Measurements from ENCODE around the gene VWA3B. TPM values are rescaled to one million over a fixed set of nuclear protein-coding genes. Genes with fewer than 3 reads are reported as not detected.

The VWA3B gene
- total RNA-seq, 1 donor: not detected

DNA sequence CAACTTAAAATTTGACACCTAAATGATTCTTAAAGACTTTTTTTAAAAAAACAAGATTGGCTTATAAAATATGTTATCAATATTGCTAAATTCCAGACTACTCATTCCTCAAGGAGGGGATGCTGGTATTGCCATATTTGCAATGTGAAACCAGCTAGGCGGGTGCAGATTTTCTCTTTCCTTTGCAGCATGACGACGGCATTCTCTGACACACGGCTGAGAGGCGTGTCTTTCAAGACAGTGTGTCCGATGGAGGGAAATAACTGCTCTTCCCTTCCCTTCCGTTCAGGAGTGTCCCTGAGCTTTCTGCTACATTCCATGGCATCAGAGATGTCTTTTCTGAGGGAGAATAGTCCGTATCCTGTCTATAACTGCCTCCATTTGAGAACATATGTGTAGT is 221.1 kb downstream of the VWA3B start:
- DNase-seq (ENCODE audit: low read depth): no peak
- TF ChIP-seq, protein P1, sequence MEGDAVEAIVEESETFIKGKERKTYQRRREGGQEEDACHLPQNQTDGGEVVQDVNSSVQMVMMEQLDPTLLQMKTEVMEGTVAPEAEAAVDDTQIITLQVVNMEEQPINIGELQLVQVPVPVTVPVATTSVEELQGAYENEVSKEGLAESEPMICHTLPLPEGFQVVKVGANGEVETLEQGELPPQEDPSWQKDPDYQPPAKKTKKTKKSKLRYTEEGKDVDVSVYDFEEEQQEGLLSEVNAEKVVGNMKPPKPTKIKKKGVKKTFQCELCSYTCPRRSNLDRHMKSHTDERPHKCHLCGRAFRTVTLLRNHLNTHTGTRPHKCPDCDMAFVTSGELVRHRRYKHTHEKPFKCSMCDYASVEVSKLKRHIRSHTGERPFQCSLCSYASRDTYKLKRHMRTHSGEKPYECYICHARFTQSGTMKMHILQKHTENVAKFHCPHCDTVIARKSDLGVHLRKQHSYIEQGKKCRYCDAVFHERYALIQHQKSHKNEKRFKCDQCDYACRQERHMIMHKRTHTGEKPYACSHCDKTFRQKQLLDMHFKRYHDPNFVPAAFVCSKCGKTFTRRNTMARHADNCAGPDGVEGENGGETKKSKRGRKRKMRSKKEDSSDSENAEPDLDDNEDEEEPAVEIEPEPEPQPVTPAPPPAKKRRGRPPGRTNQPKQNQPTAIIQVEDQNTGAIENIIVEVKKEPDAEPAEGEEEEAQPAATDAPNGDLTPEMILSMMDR (IDR thresholded peaks at IDR 0.05; ENCODE audit: insufficient read depth, low read length): no peak
- no peak overlapping the region for H3K4me3 ChIP-seq (ENCODE audit: low read depth, low read length)

DNA sequence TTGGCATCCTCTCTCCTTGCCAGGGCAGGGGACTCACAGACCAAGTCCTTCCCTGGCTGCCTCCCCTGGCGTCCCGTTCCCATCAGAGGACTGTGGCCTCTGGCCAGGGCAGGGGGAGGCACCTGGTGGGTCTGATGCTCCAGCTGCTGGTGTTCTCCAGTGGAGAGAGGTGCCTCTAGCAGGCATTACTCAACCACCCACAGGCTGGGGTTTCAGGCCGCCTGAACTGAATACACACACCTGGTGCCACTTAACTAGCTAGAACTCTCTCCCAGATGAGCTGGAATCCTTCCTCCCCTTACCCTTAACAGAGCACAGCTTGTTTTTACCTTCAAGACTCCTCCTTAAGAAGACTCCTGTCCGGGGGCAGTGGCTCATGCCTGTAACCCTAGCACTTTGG is 221.6 kb downstream of the VWA3B start:
- DNase-seq (ENCODE audit: low read depth): no peak
- no peak overlapping the region for H3K4me3 ChIP-seq (ENCODE audit: low read depth, low read length)
- TF ChIP-seq, protein P1 (IDR thresholded peaks at IDR 0.05; ENCODE audit: insufficient read depth, low read length): no peak

DNA sequence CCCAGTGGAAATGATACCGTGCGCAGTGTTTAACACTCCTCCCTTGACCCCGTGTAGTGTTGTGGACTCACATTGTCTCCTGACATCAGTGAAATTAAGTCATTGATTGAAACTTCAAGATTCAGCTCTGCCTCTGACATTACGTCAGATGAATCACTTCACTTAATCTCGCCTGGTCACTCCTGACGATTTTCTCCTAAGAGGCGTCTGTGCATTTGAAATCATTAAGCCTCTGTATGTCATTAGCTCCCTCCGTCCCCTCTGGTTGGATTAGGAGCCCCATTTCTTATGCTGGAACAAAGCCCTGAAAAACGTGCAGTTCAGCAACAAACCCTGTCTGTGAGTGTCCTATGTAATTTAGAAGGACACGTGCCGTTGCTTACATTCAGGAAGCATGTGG is 222.6 kb downstream of the VWA3B start:
- no peak overlapping the region for H3K4me3 ChIP-seq (ENCODE audit: low read depth, low read length)
- TF ChIP-seq, protein P1 (IDR thresholded peaks at IDR 0.05; ENCODE audit: insufficient read depth, low read length): no peak
- DNase-seq (ENCODE audit: low read depth): no peak

DNA sequence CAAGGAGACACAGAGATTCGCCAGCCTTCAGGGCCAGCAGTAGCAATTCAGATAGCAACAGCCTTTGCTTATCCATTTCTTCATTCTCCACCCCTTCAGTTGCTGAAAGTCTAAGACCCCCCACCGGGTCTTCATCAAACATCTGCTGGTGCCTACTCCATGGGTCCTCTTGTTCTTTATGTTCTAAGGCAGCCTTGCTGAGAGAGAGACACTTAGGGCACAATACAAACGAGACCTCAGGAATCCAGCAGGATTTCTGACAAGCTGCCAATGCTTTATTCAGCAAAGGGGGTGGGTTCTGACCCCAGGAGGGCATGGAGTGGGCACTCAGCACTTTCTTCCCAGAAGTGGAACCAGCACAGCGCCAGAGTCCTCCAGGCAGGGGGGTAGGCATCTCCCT is 223.0 kb downstream of the VWA3B start:
- no peak overlapping the region for H3K4me3 ChIP-seq (ENCODE audit: low read depth, low read length)
- TF ChIP-seq, protein P1 (IDR thresholded peaks at IDR 0.05; ENCODE audit: insufficient read depth, low read length): no peak
- no peak for DNase-seq (ENCODE audit: low read depth)

DNA sequence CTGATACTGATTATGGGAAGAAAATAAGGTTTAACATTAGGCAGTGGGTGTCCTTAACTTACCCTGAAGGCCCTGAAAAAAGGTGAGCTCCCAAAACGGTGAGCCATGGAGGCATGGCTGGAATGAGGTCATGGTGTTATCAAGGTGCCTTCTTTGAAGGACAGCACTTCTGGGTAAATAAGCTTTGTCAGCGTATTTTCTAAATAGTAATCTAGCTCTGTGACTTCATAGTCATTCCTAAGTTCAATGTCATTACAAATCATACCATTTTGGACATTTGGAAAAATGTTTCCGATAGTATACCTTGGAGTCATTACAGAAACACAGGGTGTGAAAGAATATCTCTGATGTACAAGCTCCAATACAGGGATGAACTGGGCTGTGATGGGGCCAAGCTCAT is 224.1 kb downstream of the VWA3B start:
- H3K4me3 ChIP-seq (ENCODE audit: low read depth, low read length): no peak overlapping the region
- no peak for DNase-seq (ENCODE audit: low read depth)
- TF ChIP-seq, protein P1 (IDR thresholded peaks at IDR 0.05; ENCODE audit: insufficient read depth, low read length): no peak

DNA sequence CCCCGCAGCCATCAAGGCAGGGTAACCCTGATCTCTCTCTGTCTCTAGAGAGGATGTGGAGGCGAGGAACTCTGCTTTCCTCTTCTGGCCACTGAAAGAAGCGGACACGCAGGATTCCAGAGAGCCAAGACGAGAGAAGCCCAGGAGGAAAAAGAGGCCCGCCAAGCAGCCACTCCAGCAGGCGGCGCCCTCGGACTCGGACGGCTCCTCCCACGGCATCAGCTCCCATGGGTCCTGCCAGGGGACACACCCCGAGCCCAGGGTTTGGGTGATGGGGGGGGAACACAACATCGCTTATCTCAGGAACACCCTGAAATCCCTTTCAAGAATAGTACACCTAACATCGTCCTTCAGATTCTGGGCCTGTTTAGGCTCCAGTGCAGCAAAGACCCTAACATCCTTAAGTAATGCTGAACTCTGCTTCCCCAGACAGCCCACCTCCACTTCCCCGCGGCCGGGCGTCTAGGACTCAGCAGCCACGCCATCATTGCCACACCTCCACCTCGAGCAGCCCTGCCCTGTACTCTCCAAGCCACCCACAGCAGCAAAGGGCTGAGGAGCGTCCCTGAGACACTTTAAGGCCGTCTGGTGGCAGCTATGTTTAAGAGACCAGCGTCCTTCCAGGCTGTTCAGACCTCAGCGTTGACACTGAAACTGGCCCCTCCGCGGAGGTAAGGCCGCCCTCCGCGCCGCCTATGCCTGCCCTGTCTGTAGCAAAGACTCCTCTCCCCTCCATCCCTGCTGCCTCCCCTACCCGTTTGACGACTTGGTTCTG is 225.0 kb downstream of the VWA3B start:
- DNase-seq (ENCODE audit: low read depth): no peak
- no peak overlapping the region for H3K4me3 ChIP-seq (ENCODE audit: low read depth, low read length)
- TF ChIP-seq, protein P1 (IDR thresholded peaks at IDR 0.05; ENCODE audit: insufficient read depth, low read length): no peak
